ENCODE measurements around the gene GNB1L.

- no peak for TF ChIP-seq SREBF2 (CRISPR knock-in tag; IDR thresholded peaks at IDR 0.05)
- TF ChIP-seq, protein P1, sequence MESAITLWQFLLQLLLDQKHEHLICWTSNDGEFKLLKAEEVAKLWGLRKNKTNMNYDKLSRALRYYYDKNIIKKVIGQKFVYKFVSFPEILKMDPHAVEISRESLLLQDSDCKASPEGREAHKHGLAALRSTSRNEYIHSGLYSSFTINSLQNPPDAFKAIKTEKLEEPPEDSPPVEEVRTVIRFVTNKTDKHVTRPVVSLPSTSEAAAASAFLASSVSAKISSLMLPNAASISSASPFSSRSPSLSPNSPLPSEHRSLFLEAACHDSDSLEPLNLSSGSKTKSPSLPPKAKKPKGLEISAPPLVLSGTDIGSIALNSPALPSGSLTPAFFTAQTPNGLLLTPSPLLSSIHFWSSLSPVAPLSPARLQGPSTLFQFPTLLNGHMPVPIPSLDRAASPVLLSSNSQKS (CRISPR knock-in tag; IDR thresholded peaks at IDR 0.05) = no peak
Observed at GRCh38 chr22:19892257-19892879, 37.7 kb upstream of the GNB1L start.
